Stimulated activated naive B cell treated with anti-CD40 and anti-IgM and Interleukin-4, amounts not matched to agents 10 μg/mL and 1 μg/mL and 100 μg/mL, for 72 hours (primary cell): ENCODE results near the gene DYSF.

Experiments
- ATAC-seq, 2 donors: fragments of 150-1000 bp; cut with Tn5 transposase; replicated peaks; 2 replicates each; pipeline ENCODE4 v1.10.0; 2021; ENCODE audit warnings: moderate library complexity in 1 of 2
- DNase-seq: peaks from one replicate; pipeline ENCODE4 v3.0.0; 2021
- H3K27ac Mint-ChIP-seq: one replicate; pipeline ENCODE4 v1.8.0; 2022; ENCODE audit warnings: mild to moderate bottlenecking, mixed read lengths
- H3K27me3 Mint-ChIP-seq, 2 donors: one replicate each; pipeline ENCODE4 v1.8.0; 2022; ENCODE audit warnings: mixed read lengths in 2 of 2
- H3K36me3 Mint-ChIP-seq, 2 donors: one replicate each; pipeline ENCODE4 v1.8.0; 2022; ENCODE audit warnings: mixed read lengths in 2 of 2, mild to moderate bottlenecking in 1 of 2
- H3K4me1 Mint-ChIP-seq, 2 donors: one replicate each; pipeline ENCODE4 v1.8.0; 2022; ENCODE audit warnings: mixed read lengths in 2 of 2, mild to moderate bottlenecking in 1 of 2
- H3K4me3 Mint-ChIP-seq, 2 donors: one replicate each; pipeline ENCODE4 v1.8.0; 2022; ENCODE audit warnings: mild to moderate bottlenecking in 2 of 2, mixed read lengths in 2 of 2, moderate library complexity in 1 of 2
- H3K9me3 Mint-ChIP-seq, 2 donors: one replicate each; pipeline ENCODE4 v1.8.0; 2022; ENCODE audit warnings: mixed read lengths in 2 of 2, mild to moderate bottlenecking in 1 of 2

DYSF gene

GRCh38 chr2:71688530-71688929, 235.2 kb downstream of the DYSF start:
- Mint-ChIP-seq H3K4me3 (no peak overlapping the region), H3K27me3 (peaks cover 6 to 10% of the 10 kb centered on the region in 2 donors), H3K36me3 (no peaks in the 10 kb centered on the region), H3K4me1 (no peaks in the 10 kb centered on the region), H3K27ac (no peak overlapping the region), H3K9me3 (peaks cover 3 to 9% of the 10 kb centered on the region in 2 donors)
- ATAC-seq (no peak), DNase-seq (no peak)

GRCh38 chr2:71689393-71689792, 236.0 kb downstream of the DYSF start:
- Mint-ChIP-seq H3K36me3 (no peaks in the 10 kb centered on the region), H3K27ac (no peak overlapping the region)

DNA sequence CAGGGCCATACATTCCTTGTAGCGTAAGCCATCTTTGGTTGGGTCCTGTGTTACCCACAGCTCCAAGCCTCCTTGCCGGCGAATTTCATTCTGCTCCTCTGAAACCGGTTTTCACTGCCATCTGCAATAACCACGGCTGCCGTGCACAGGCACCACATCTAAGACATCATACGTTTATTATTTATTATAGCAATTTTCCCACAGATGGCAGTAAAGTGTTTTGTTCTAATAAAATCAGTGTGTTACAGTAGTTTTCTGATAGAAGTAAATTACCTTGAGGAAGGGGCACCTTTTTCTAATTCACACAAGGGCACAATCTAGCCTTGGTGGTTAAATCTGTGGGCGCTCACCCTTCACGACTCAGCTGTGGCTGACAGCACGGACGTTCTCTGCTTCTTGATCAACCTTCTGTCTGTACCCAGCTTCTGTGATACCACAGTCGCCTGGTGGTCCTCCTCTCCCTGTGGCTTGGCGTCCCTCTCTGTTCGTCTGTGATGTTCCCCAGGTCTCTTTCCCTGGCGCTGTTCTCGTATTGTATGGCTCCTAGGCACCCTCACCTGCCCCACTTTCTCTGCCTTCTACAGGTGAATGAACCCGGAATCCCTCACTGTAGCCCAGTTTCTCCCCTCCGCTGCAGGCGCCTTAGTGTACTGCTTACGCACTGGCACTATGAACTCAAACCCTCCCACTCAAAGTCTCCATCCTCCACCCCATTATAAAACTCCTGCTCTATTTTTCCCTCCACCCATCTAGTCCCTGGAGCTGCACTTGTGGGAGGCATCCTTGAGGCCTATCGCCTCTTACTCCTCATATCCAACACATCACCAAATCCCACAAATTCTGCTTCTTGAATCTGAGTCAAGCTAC, 236.8 kb downstream of the DYSF start:
- no peaks in the 10 kb centered on the region for H3K36me3 Mint-ChIP-seq
- peaks cover 3 to 9% of the 10 kb centered on the region in 2 donors for H3K9me3 Mint-ChIP-seq
- H3K4me3 Mint-ChIP-seq = no peak overlapping the region
- ATAC-seq (no peak), DNase-seq (no peak)
- no peak overlapping the region for H3K27ac Mint-ChIP-seq
- H3K4me1 Mint-ChIP-seq = no peaks in the 10 kb centered on the region
- H3K27me3 Mint-ChIP-seq = peaks cover 6 to 10% of the 10 kb centered on the region in 2 donors

More at GRCh38 chr2:71689393-71689792, 236.0 kb downstream of the DYSF start:
- ATAC-seq (no peak), DNase-seq (no peak)
- no peak overlapping the region for H3K4me3 Mint-ChIP-seq
- H3K27me3 Mint-ChIP-seq = peaks cover 6 to 10% of the 10 kb centered on the region in 2 donors
- peaks cover 3 to 9% of the 10 kb centered on the region in 2 donors for H3K9me3 Mint-ChIP-seq
- no peaks in the 10 kb centered on the region for H3K4me1 Mint-ChIP-seq

GRCh38 chr2:71690876-71691475, 237.6 kb downstream of the DYSF start:
- ATAC-seq = no peak
- no peaks in the 10 kb centered on the region for H3K4me1 Mint-ChIP-seq
- no peaks in the 10 kb centered on the region for H3K36me3 Mint-ChIP-seq
- H3K9me3 Mint-ChIP-seq = peaks cover 3 to 9% of the 10 kb centered on the region in 2 donors
- peaks cover 6 to 10% of the 10 kb centered on the region in 2 donors for H3K27me3 Mint-ChIP-seq
- H3K4me3 Mint-ChIP-seq = no peak overlapping the region
- H3K27ac Mint-ChIP-seq = no peak overlapping the region
- DNase-seq = no peak

DNA sequence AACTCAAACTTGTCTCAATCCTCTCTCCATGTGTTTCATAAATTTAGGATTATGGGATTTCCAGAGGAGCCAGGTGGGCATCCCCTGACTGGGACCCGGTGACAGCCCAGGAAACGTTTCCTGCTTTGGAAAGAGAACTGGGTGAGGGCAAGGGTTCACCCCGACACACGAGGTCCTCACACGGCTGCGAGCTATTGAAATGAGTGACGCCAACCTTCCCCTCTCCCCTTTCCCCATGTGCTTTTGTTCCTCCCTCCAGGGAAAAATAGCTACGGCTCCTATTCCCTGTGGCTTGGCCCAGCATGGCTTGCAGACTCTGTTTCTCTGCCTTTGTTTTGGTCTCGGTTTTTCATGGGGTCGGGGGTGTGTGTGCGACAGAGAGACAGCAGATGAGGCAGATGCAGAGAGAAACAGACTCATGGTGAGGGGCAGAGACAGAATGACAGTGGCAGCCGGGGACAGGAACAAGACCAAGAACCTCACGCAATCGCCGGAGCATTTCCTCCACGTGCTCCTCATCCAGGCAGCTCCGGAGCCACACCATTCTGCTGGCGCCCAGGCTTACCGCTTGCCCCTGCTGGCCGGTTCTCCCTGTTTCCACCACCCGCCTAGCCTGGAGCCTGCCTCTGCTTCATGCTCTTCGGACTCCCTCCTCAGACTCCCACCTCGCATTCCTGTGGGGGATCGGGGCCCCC, 238.5 kb downstream of the DYSF start:
- Mint-ChIP-seq H3K4me1 (no peaks in the 10 kb centered on the region), H3K36me3 (no peaks in the 10 kb centered on the region)
- no peak for DNase-seq

DNA sequence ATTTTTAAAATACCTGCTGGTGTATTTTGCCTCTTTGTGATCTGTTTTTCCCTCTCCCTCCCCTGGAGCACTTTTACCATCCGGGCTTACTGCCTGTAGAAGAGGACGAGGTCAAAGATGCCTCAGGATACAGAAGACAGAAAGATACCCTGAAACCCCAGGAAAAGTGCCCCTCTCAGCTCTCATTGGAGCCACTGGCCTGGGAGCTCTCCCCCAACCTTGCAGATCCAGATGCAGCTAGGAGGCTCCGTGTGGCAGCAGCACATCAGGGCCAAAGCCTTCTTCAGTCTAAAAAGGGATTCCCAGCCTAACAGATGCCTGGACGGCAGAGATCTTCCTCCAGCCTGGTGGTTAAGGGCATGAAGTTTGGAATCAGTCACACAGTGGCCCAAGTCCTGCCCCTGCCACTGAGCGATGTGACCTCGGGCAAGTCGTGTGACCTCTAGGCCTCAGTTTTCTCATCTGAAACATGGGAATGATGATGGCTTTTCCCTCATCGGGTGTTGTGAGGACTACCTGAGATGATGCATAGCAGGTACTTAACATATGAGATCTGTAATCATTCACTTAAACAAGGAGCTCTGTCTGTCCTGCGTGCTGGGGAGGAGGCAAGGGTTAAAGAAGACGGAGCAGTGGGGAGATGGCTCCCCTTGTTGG, 239.4 kb downstream of the DYSF start:
- Mint-ChIP-seq H3K27ac (no peak overlapping the region), H3K36me3 (no peaks in the 10 kb centered on the region), H3K27me3 (peaks cover 6 to 10% of the 10 kb centered on the region in 2 donors), H3K9me3 (peaks cover 3 to 6% of the 10 kb centered on the region in 2 donors), H3K4me1 (no peaks in the 10 kb centered on the region), H3K4me3 (no peak overlapping the region)
- DNase-seq (no peak), ATAC-seq (no peak)

More for the DNA sequence above, 238.5 kb downstream of the DYSF start:
- H3K9me3 Mint-ChIP-seq = peaks cover 3 to 9% of the 10 kb centered on the region in 2 donors
- no peak for ATAC-seq
- no peak overlapping the region for H3K4me3 Mint-ChIP-seq
- H3K27me3 Mint-ChIP-seq = peaks cover 6 to 10% of the 10 kb centered on the region in 2 donors
- no peak overlapping the region for H3K27ac Mint-ChIP-seq

- Mint-ChIP-seq H3K27ac (no peak overlapping the region), H3K9me3 (peaks cover under 1 to 1% of the 10 kb centered on the region in 2 donors), H3K27me3 (peaks cover 6 to 7% of the 10 kb centered on the region in 2 donors), H3K4me3 (no peak overlapping the region), H3K36me3 (no peaks in the 10 kb centered on the region), H3K4me1 (no peaks in the 10 kb centered on the region)
- DNase-seq (no peak), ATAC-seq (no peak)
Measured at GRCh38 chr2:71693286-71694270, 240.2 kb downstream of the DYSF start.

DNA sequence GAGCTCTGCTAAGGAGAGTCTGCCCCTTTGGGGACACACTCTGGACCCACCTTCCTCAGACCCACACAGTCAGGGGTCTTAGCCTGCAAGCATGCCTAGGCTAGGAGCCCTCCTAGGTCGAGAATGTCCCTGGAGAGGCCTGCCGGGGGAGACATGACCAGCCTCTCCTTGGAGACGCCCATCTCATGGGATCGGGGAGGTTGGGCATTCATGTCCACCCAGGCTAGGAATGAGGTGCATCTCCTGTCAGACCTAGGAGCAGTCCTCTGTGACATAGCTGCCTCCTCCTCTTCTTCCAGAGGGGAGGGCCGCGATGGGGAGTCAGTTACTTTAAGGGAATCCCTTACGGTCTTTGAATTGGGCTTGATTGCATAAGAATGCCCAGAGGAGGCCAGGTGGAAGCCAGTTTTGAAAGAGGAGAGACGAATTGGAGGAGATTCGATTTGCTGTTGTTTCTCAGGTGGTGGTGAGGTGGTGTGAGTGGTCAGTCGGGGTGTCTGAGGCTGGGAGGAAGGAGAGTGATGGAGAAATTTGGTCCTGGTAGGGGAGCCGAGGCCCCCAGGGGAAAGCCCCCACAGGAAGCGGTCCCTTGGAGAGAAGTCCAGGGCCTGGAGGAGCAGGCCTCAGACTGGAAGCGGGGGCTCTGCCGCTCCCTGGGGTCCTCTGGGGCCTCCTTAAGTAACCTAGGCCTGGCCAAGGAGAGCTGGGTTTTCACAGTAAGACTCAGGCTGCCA, 241.3 kb downstream of the DYSF start:
- H3K27me3 Mint-ChIP-seq = peaks cover 5 to 6% of the 10 kb centered on the region in 2 donors
- no peak overlapping the region for H3K27ac Mint-ChIP-seq
- no peaks in the 10 kb centered on the region for H3K36me3 Mint-ChIP-seq
- no peaks in the 10 kb centered on the region for H3K4me1 Mint-ChIP-seq
- DNase-seq = no peak
- ATAC-seq = no peak
- no peaks in the 10 kb centered on the region for H3K9me3 Mint-ChIP-seq
- no peak overlapping the region for H3K4me3 Mint-ChIP-seq

DNA sequence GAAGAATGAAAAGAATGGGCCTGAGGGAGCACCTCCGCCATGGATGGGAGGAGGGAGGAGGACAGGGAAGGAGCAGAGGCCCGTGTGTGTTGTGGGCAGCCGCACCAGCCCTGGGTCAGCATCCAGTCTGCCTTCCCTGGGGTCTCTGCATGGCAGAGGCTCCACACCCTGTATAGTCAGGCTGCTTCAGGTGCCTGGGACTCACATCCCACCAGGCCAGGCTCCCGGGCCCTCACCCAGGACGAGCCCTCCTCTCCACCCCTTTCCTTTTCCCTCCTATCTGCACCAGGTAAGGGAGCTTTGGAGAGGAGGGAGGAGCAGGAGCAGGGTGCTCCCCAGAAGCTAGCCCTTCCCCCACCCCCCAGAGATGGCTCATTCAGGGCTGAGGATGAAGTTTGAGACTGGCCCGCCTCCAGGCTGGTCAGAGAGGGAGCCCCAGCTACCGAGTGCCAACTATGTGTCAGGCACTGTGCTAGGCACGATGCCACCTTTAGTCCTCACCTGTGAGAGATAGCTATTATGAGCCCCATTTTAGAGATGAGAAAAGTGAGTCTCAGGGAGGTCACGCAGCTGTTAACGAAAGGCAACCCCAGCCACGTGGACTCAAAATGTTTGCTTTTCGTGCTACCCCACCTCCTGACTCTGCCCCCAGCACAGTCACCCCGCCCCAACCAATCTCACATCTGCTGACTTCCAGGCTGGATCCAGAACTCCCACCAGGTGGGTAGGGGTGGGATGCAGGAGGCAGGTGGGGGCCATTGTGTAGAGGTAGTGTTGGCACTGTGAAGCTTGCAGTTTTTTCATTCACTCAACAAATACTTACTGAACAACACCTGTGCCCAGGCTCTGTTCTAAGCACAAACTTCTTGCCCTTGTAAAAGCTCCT, 242.1 kb downstream of the DYSF start:
- no peak overlapping the region for H3K27ac Mint-ChIP-seq
- H3K9me3 Mint-ChIP-seq = no peaks in the 10 kb centered on the region
- no peak overlapping the region for H3K4me3 Mint-ChIP-seq
- peaks cover 5 to 6% of the 10 kb centered on the region in 2 donors for H3K27me3 Mint-ChIP-seq
- no peaks in the 10 kb centered on the region for H3K36me3 Mint-ChIP-seq
- ATAC-seq (no peak), DNase-seq (no peak)
- H3K4me1 Mint-ChIP-seq = no peaks in the 10 kb centered on the region

DNA sequence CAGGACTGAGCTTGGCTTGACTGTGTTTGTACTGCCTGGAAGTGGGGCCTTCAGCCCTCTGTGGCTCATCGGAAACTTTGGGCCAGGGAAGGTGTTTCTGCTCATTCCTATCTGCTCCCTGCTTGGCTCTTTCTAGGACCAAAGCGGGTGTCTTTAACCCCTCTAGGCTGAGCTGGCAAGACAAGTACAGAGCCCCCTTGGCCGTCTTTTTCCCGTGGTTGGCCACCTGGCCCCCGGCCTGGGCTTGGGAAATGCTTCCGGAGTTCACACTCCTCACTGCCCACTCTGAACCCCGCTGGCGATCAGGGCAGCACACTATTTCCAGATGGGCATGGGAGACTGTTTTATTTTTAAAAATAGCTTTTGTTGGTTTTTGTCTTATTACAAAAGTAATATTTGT, 243.0 kb downstream of the DYSF start:
- ATAC-seq (no peak), DNase-seq (no peak)
- no peaks in the 10 kb centered on the region for H3K4me1 Mint-ChIP-seq
- H3K9me3 Mint-ChIP-seq = no peaks in the 10 kb centered on the region
- H3K27ac Mint-ChIP-seq = no peak overlapping the region
- H3K4me3 Mint-ChIP-seq = no peak overlapping the region
- H3K27me3 Mint-ChIP-seq = peaks cover 5 to 6% of the 10 kb centered on the region in 2 donors
- H3K36me3 Mint-ChIP-seq = no peaks in the 10 kb centered on the region

DNA sequence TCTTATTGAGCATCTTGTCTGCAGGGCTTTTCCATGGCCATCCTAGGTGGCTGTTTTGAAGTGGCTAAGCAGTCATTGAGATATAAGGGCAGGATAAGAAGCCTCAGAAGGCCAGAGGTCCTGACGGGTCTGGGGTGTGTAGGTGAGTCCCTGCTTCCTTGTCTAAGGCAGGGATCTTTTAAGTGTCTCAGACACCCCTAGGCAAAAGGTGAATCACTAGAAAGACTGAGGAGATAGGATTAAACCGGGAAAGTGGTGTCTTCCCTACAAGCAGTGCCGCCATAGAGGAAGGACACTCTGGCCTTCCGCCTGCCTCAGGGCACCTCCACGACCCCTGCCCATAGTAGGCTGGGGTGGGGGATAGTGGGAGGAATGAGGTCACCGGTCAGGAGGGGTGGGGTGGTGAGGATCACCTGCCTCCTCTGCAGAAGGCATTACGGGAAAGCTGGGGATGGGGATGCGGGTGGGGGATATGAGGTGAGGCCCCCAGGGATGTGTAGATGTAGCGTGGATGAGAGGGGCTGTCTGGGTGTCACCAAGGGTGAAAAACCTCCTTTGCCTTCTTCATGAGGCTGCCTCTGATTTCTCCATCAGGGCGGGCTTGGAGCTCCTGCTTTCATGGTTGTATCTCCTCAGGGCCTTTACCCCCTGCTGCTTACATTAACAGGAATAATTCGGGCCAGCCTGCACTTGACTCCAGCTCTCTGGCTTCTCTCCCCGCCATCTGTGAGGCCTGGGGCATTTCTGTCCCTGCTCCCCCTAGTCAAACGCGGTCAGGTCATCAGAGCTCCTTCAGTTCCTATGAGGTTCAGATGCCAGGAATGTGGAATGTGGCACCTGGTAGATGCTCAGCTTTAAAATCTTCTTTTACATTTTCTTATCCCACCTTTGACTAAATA, 244.0 kb downstream of the DYSF start:
- Mint-ChIP-seq H3K9me3 (no peaks in the 10 kb centered on the region), H3K27ac (no peak overlapping the region), H3K27me3 (peaks cover under 1 to 2% of the 10 kb centered on the region in 2 donors), H3K4me1 (no peaks in the 10 kb centered on the region), H3K4me3 (no peak overlapping the region), H3K36me3 (no peaks in the 10 kb centered on the region)
- DNase-seq (no peak), ATAC-seq (no peak)
